DMS79 treated with DMSO at 0.1 percent for 48 hours (cell line): ENCODE data around the gene SLC7A1.
A peak's percentile ranks its signal among the peaks of the same experiment; 100 is the strongest.

Experiments
- DNase-seq: peaks from one replicate; lab custom pipeline; 2025; lab: John Stamatoyannopoulos, UW

The SLC7A1 gene

GRCh38 chr13:29509999-29510589 is 85.4 kb downstream of the SLC7A1 start:
- DNase-seq, result no peak

GRCh38 chr13:29508876-29509252 is 86.6 kb downstream of the SLC7A1 start:
- no peak for DNase-seq

GRCh38 chr13:29508130-29508875 is 87.2 kb downstream of the SLC7A1 start:
- DNase-seq, result peak; percentile 72

- peak; percentile 71 for DNase-seq
Measured at GRCh38 chr13:29507356-29507755, 88.1 kb downstream of the SLC7A1 start.

- no peak for DNase-seq
Measured at GRCh38 chr13:29505950-29506349, 89.5 kb downstream of the SLC7A1 start.

- no peak for DNase-seq
Measured at GRCh38 chr13:29505511-29505910, 90.0 kb downstream of the SLC7A1 start.

GRCh38 chr13:29504691-29505090 is 90.8 kb downstream of the SLC7A1 start:
- DNase-seq, result no peak

GRCh38 chr13:29503041-29503837 is 92.2 kb downstream of the SLC7A1 start:
- DNase-seq, result no peak

- DNase-seq, result no peak
Measured at GRCh38 chr13:29502391-29503008, 93.0 kb downstream of the SLC7A1 start.

GRCh38 chr13:29501674-29502073 is 93.8 kb downstream of the SLC7A1 start:
- no peak for DNase-seq

- DNase-seq, result no peak
Measured at GRCh38 chr13:29500386-29500785, 95.1 kb downstream of the SLC7A1 start.

- DNase-seq, result no peak
Measured at GRCh38 chr13:29499506-29500165, 95.9 kb downstream of the SLC7A1 start.

GRCh38 chr13:29498426-29499040 is 97.0 kb downstream of the SLC7A1 start:
- DNase-seq, result no peak

- no peak for DNase-seq
Measured at GRCh38 chr13:29497137-29497654, 98.3 kb downstream of the SLC7A1 start.

- DNase-seq, result no peak
Measured at GRCh38 chr13:29496241-29496712, 99.2 kb downstream of the SLC7A1 start.

- DNase-seq, result no peak
Measured at GRCh38 chr13:29494520-29494919, 101.0 kb downstream of the SLC7A1 start.

- DNase-seq, result no peak
Measured at GRCh38 chr13:29493796-29494195, 101.7 kb downstream of the SLC7A1 start.

- DNase-seq, result no peak
Measured at GRCh38 chr13:29491248-29491647, 104.2 kb downstream of the SLC7A1 start.

GRCh38 chr13:29490561-29490885 is 105.0 kb downstream of the SLC7A1 start:
- no peak for DNase-seq

- no peak for DNase-seq
Measured at GRCh38 chr13:29489650-29490560, 105.6 kb downstream of the SLC7A1 start.
